Measurements from ENCODE around the gene KRT72. TPM values are rescaled to one million over a fixed set of nuclear protein-coding genes. Genes with fewer than 3 reads are reported as not detected.
"Not testable (repeated sequence)": the region's sequence is repeated elsewhere in the genome, so short reads cannot be mapped to it uniquely, and the experiment has no call there.

The KRT72 gene
- polyA plus RNA-seq, 3 donors from 2014 or later = 0.34 to 0.93 TPM; not detected in 1

GRCh38 chr12:52598966-52599365 lies 2.3 kb downstream of the KRT72 start:
- Mint-ChIP-seq H3K36me3 (peaks cover 5 to 19% (median 9%) of the 10 kb centered on the region in 3 donors), H3K4me1 (peaks cover 0 to 2% of the 10 kb centered on the region in 2 donors), H3K27ac (peak overlapping the region in 2 of 6 donors; percentile 30 to 43), H3K4me3 (no peak overlapping the region), H3K9me3 (no peaks in the 10 kb centered on the region), H3K27me3 (ENCODE audit: low read depth in 3 of 3) (peaks cover 4 to 13% (median 6%) of the 10 kb centered on the region in 3 donors)
- DNase-seq = no peak

- H3K27ac Mint-ChIP-seq; DNase-seq; H3K4me3 Mint-ChIP-seq; H3K9me3 Mint-ChIP-seq; H3K4me1 Mint-ChIP-seq; H3K27me3 Mint-ChIP-seq (ENCODE audit: low read depth in 3 of 3): not testable (repeated sequence)
- peaks cover 9 to 18% (median 10%) of the 10 kb centered on the region in 3 donors for H3K36me3 Mint-ChIP-seq
Measured at GRCh38 chr12:52594237-52594636, 7.0 kb downstream of the KRT72 start.

DNA sequence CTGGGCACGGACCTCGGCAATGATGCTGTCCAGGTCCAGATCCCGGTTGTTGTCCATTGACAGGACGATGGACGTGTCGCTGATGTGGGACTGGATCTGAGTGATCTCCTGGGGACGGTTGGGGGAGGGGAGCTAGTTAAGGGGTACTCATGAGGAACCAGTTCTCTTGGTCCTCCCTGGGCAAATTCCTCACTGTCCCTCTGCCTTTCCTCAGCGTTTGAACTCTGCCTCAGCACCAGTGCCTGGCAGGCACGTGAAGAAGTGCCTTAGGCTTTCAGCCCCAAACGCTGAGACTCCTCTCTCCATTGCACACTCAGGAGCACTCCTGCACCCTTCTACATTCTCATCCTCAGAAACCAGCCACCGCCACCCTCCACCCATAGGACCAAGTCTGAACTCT lies 9.7 kb downstream of the KRT72 start:
- Mint-ChIP-seq H3K4me3 (no peak overlapping the region), H3K4me1 (peaks cover 11 to 12% of the 10 kb centered on the region in 2 donors)

DNA sequence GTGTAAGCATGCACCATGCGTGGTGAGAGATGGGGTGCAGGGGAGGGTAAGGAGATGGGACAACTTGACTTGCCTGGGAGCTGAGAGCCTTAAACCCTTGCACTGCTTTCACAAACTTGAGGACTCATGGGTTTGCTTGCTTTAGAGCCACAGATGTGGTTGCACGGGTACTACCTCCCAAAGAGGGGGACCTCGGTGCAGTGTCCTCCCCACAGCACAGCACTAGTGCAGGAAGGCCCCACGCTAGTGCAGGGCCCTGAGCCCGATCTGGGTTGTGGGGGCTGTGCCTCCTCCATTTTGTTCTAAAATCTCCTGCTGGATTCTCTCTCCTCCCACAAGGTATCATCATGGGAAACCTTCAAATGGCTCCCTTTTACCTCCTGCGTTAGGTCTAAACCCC lies 11.2 kb downstream of the KRT72 start:
- H3K36me3 Mint-ChIP-seq = peaks cover 0 to 10% (median 5%) of the 10 kb centered on the region in 3 donors
- peaks cover 0 to 7% (median 4%) of the 10 kb centered on the region in 3 donors for H3K27me3 Mint-ChIP-seq (ENCODE audit: low read depth in 3 of 3)
- H3K9me3 Mint-ChIP-seq = no peaks in the 10 kb centered on the region
- peak overlapping the region in 3 of 6 donors; percentile 25 to 85 (median 82) for H3K27ac Mint-ChIP-seq
- H3K4me1 Mint-ChIP-seq = peaks cover 26 to 27% of the 10 kb centered on the region in 2 donors
- H3K4me3 Mint-ChIP-seq = no peak overlapping the region
- DNase-seq = no peak

More for the DNA sequence above, 9.7 kb downstream of the KRT72 start:
- H3K27ac Mint-ChIP-seq = peak overlapping the region in 3 of 6 donors; percentile 2 to 63 (median 28)
- H3K36me3 Mint-ChIP-seq = peaks cover 4 to 11% (median 5%) of the 10 kb centered on the region in 3 donors
- peaks cover 0 to 7% (median 4%) of the 10 kb centered on the region in 3 donors for H3K27me3 Mint-ChIP-seq (ENCODE audit: low read depth in 3 of 3)
- H3K9me3 Mint-ChIP-seq = no peaks in the 10 kb centered on the region
- DNase-seq = no peak

DNA sequence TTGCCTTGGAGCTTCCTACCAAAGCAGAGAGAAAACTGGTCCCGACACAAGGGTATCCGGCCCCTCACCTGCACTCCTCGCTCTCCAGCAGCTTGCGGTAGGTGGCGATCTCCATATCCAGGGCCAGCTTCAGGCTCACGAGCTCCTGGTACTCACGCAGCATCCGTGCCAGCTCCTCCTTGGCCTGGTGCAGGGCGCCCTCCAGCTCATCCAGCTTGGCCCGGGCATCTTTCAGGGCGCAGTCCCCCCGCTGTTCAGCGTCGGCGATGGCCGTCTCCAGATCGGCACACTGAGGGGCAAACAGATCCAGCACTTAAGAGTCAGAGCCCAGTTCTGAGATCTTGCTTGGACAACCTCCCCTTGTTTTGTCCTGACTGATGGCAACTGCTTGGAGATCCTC lies 13.7 kb downstream of the KRT72 start:
- H3K4me1 Mint-ChIP-seq = peaks cover 35 to 44% of the 10 kb centered on the region in 2 donors
- H3K4me3 Mint-ChIP-seq = no peak overlapping the region
- peak overlapping the region in 4 of 6 donors; percentile 85 to 98 (median 92) for H3K27ac Mint-ChIP-seq
- H3K36me3 Mint-ChIP-seq = peaks cover 0 to 14% (median 5%) of the 10 kb centered on the region in 3 donors
- peaks cover 0 to 11% (median 0%) of the 10 kb centered on the region in 3 donors for H3K27me3 Mint-ChIP-seq (ENCODE audit: low read depth in 3 of 3)
- H3K9me3 Mint-ChIP-seq = no peaks in the 10 kb centered on the region
- DNase-seq = no peak

- Mint-ChIP-seq H3K27me3 (ENCODE audit: low read depth in 3 of 3) (peaks cover 0 to 10% (median 3%) of the 10 kb centered on the region in 3 donors), H3K9me3 (no peaks in the 10 kb centered on the region), H3K27ac (peak overlapping the region; percentile 66 to 98 (median 88)), H3K4me3 (peak overlapping the region in 3 of 5 donors; percentile 4 to 13 (median 11)), H3K36me3 (peaks cover 0 to 14% (median 5%) of the 10 kb centered on the region in 3 donors), H3K4me1 (peaks cover 35 to 45% of the 10 kb centered on the region in 2 donors)
- DNase-seq = peak; percentile 85 to 90 (median 86)
Measured at GRCh38 chr12:52585946-52586345, 15.3 kb downstream of the KRT72 start.

DNA sequence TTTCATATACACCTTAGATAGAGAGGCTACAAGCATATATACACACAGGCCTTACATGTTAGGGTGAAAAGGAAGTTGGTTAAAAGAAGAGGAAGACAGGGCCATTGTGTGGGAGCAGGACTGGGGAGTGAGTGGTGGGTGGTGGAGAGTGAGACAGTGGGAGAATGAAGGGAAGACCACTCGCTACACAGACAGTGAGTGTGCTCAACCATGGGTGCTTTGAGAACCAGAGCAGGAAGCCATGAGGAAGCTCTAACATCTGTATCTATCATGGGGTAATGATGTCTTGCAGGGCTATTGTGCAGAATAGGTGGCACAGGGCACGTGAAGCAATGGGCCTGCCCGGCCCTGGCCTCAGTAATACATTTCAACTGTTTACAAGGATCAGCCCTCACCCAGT lies 16.2 kb downstream of the KRT72 start:
- H3K27ac Mint-ChIP-seq = peak overlapping the region; percentile 66 to 98 (median 88)
- peaks cover 0 to 9% (median 3%) of the 10 kb centered on the region in 3 donors for H3K27me3 Mint-ChIP-seq (ENCODE audit: low read depth in 3 of 3)
- no peaks in the 10 kb centered on the region for H3K9me3 Mint-ChIP-seq
- H3K4me1 Mint-ChIP-seq = peaks cover 37 to 52% of the 10 kb centered on the region in 2 donors
- peaks cover 0 to 7% (median 0%) of the 10 kb centered on the region in 3 donors for H3K36me3 Mint-ChIP-seq
- no peak for DNase-seq
- H3K4me3 Mint-ChIP-seq = no peak overlapping the region

GRCh38 chr12:52584156-52584682 lies 17.0 kb downstream of the KRT72 start:
- Mint-ChIP-seq H3K36me3 (peaks cover 0 to 7% (median under 1%) of the 10 kb centered on the region in 3 donors), H3K27ac (peak overlapping the region; percentile 3 to 98 (median 88)), H3K4me1 (peaks cover 37 to 54% of the 10 kb centered on the region in 2 donors), H3K9me3 (no peaks in the 10 kb centered on the region), H3K27me3 (ENCODE audit: low read depth in 3 of 3) (peaks cover 0 to 10% (median 3%) of the 10 kb centered on the region in 3 donors), H3K4me3 (no peak overlapping the region)
- DNase-seq = no peak

- peaks cover 0 to 7% (median 4%) of the 10 kb centered on the region in 3 donors for H3K36me3 Mint-ChIP-seq
- H3K4me3 Mint-ChIP-seq = peak overlapping the region in 1 of 5 donors; percentile 25
- peak overlapping the region in 5 of 6 donors; percentile 21 to 98 (median 90) for H3K27ac Mint-ChIP-seq
- H3K4me1 Mint-ChIP-seq = peaks cover 37 to 54% of the 10 kb centered on the region in 2 donors
- peaks cover 0 to 10% (median 3%) of the 10 kb centered on the region in 3 donors for H3K27me3 Mint-ChIP-seq (ENCODE audit: low read depth in 3 of 3)
- H3K9me3 Mint-ChIP-seq = no peaks in the 10 kb centered on the region
- peak; percentile 69 to 76 (median 75) for DNase-seq
Measured at GRCh38 chr12:52582971-52583456, 18.2 kb downstream of the KRT72 start.

DNA sequence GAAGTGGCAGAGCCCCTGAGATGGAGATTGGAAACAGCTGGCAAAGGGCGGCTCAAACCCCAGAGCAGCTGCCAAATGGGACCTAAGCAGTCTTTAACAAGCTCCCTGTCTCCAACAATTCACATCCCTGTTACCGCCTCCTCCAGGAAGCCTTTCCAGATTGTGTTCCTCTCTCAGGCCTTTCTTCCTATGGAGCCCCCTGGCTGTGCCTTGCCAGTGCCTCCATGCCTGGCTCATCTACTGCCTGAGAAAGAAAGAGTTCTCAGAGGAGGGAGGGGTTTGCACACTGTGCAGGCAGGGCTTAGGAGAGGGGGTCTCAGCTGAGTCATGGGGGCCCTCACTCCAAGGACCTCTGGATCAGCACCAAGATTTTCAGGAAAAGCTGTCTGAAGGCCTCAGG lies 18.8 kb downstream of the KRT72 start:
- Mint-ChIP-seq H3K4me3 (no peak overlapping the region), H3K9me3 (no peaks in the 10 kb centered on the region), H3K36me3 (peaks cover 0 to 7% (median 4%) of the 10 kb centered on the region in 3 donors), H3K27ac (peak overlapping the region in 3 of 6 donors; percentile 85 to 98 (median 91)), H3K4me1 (peaks cover 37 to 53% of the 10 kb centered on the region in 2 donors), H3K27me3 (ENCODE audit: low read depth in 3 of 3) (peaks cover 0 to 11% (median 3%) of the 10 kb centered on the region in 3 donors)
- no peak for DNase-seq

DNA sequence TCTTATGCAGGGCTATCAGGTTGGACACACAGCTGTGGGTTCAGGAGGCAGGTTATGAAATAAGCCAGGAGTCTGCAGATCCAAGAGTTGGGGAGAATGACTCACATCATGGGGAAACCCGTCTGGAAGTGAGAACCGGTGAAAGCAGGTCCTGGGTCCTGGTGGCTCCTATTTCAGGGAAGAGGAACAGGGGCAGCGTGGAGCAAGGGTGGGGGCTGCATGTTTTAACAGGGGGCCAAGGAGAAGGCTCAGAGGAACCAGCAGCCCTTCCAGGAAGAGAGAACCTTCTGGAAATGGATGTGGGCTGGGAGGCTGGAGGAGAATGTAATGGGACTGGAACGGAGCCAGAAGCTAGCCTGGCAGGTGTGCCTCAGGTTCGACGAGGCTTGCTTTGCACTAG lies 19.8 kb downstream of the KRT72 start:
- Mint-ChIP-seq H3K4me3 (no peak overlapping the region), H3K27ac (peak overlapping the region in 2 of 6 donors; percentile 29 to 63), H3K4me1 (peaks cover 29 to 49% of the 10 kb centered on the region in 2 donors), H3K27me3 (ENCODE audit: low read depth in 3 of 3) (peaks cover 0 to 10% (median 3%) of the 10 kb centered on the region in 3 donors), H3K36me3 (peaks cover 0 to 7% (median 4%) of the 10 kb centered on the region in 3 donors), H3K9me3 (no peaks in the 10 kb centered on the region)
- no peak for DNase-seq

GRCh38 chr12:52581066-52581465 lies 20.2 kb downstream of the KRT72 start:
- no peaks in the 10 kb centered on the region for H3K9me3 Mint-ChIP-seq
- peaks cover 29 to 49% of the 10 kb centered on the region in 2 donors for H3K4me1 Mint-ChIP-seq
- peak overlapping the region in 2 of 6 donors; percentile 29 to 68 for H3K27ac Mint-ChIP-seq
- no peak for DNase-seq
- peaks cover 0 to 7% (median 4%) of the 10 kb centered on the region in 3 donors for H3K36me3 Mint-ChIP-seq
- H3K27me3 Mint-ChIP-seq (ENCODE audit: low read depth in 3 of 3) = peaks cover 0 to 10% (median 3%) of the 10 kb centered on the region in 3 donors
- H3K4me3 Mint-ChIP-seq = no peak overlapping the region

- H3K27ac Mint-ChIP-seq = peak overlapping the region in 4 of 6 donors; percentile 9 to 68 (median 60)
- no peak for DNase-seq
- H3K27me3 Mint-ChIP-seq (ENCODE audit: low read depth in 3 of 3) = peaks cover 0 to 10% (median 3%) of the 10 kb centered on the region in 3 donors
- no peak overlapping the region for H3K4me3 Mint-ChIP-seq
- H3K4me1 Mint-ChIP-seq = peaks cover 29 to 49% of the 10 kb centered on the region in 2 donors
- H3K36me3 Mint-ChIP-seq = peaks cover 0 to 7% (median 4%) of the 10 kb centered on the region in 3 donors
- no peaks in the 10 kb centered on the region for H3K9me3 Mint-ChIP-seq
Measured at GRCh38 chr12:52580496-52580895, 20.8 kb downstream of the KRT72 start.

Data from immature natural killer cell (primary cell).